Thyroid gland (tissue), 4 donors: ENCODE measurements around the gene TBL1XR1.

Experiments used
- POLR2A ChIP-seq, 2 donors: fragments of 450-650 bp; IDR thresholded peaks; one replicate each; pipeline ENCODE4 v1.6.1; 2017; ENCODE audit warnings: antibody characterized with exemption in 2 of 2, mild to moderate bottlenecking in 2 of 2, moderate library complexity in 1 of 2
- TF ChIP-seq, protein P1 (sequence below), 6 experiments: fragments of 200-600 bp in 3 of 6; fragments of 450-650 bp in 3 of 6; sonication (generic) in 3 of 6; IDR thresholded peaks; one replicate each; pipeline ENCODE4 v1.5.1; 2016 to 2019; ENCODE audit warnings: antibody characterized with exemption in 6 of 6, mild to moderate bottlenecking in 2 of 6, inconsistent platforms in 1 of 6, moderate library complexity in 1 of 6

DNA sequence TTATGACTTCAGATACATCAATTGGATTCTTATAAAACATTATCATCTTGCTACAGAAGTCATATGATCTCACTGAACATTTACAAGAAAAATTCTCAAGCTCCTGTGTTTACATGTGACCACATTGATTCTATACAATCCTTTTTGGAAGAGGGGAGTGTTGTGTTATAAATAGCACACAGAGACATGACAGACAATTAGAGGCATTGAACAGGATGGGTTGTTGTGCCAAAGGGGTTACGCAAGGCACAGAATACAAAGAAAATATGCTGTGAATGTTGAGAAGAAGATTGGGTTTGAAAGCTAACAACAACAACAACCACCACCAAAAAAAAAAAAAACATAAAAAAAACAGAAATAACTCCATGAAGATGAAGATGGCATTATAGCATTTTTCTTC is 32.5 kb upstream of the TBL1XR1 start:
- TF ChIP-seq POLR2A (IDR thresholded peaks at IDR 0.05) = no peak
- TF ChIP-seq, protein P1, sequence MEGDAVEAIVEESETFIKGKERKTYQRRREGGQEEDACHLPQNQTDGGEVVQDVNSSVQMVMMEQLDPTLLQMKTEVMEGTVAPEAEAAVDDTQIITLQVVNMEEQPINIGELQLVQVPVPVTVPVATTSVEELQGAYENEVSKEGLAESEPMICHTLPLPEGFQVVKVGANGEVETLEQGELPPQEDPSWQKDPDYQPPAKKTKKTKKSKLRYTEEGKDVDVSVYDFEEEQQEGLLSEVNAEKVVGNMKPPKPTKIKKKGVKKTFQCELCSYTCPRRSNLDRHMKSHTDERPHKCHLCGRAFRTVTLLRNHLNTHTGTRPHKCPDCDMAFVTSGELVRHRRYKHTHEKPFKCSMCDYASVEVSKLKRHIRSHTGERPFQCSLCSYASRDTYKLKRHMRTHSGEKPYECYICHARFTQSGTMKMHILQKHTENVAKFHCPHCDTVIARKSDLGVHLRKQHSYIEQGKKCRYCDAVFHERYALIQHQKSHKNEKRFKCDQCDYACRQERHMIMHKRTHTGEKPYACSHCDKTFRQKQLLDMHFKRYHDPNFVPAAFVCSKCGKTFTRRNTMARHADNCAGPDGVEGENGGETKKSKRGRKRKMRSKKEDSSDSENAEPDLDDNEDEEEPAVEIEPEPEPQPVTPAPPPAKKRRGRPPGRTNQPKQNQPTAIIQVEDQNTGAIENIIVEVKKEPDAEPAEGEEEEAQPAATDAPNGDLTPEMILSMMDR (IDR thresholded peaks at IDR 0.05) = no peak
